ENCODE data around the gene FPR3. TPM values are rescaled to one million over a fixed set of nuclear protein-coding genes. Genes with fewer than 3 reads are reported as not detected.

The FPR3 gene
- total and polyA plus RNA-seq, 9 of the 15 experiments (the other 6 are each of a cell fraction or from before 2014, with no cell fraction given): 0.08 to 0.51 (median 0.22) TPM; not detected in 1

DNA sequence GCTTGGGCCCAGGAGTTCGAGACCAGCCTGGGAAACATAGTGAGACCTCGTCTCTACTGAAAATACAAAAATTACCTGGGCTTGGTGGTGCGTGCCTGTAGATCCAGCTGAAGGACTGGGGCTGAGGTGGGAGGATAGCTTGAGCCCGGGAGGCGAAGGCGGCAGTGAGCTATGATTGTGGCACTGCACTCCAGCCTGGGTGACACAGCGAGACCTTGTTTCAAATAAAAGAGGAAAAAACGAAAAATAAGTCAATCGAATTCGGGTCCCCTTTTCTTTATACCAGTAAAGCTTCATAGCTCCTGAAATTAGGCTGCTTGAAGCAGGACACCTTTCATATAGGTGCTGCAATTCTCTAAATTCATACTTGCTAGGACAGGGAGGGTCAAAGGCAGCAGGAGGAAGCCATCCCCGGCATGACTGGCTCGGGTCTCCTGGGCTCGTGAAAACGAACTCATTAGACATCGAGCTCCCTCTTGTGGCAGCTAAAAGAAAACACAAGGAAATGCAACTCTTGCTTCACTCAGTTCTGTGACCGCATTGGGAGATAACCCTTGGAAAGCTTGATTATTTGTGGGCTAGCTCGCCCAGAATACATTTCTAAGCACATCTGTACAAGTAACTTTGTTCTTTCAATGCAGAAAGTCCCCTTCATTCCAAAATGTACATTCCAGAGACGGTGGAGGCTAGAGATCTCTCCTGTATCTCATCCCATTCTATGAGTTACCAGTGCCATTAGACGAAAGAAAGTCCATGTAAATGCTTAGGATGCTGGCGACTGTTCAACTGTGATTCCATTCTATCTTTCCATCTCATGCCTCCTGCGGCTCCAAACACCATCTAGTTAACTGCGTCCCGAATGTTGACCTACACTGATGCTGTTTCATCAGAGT, 17.1 kb upstream of the FPR3 start (continued):
- TF ChIP-seq, protein P1, sequence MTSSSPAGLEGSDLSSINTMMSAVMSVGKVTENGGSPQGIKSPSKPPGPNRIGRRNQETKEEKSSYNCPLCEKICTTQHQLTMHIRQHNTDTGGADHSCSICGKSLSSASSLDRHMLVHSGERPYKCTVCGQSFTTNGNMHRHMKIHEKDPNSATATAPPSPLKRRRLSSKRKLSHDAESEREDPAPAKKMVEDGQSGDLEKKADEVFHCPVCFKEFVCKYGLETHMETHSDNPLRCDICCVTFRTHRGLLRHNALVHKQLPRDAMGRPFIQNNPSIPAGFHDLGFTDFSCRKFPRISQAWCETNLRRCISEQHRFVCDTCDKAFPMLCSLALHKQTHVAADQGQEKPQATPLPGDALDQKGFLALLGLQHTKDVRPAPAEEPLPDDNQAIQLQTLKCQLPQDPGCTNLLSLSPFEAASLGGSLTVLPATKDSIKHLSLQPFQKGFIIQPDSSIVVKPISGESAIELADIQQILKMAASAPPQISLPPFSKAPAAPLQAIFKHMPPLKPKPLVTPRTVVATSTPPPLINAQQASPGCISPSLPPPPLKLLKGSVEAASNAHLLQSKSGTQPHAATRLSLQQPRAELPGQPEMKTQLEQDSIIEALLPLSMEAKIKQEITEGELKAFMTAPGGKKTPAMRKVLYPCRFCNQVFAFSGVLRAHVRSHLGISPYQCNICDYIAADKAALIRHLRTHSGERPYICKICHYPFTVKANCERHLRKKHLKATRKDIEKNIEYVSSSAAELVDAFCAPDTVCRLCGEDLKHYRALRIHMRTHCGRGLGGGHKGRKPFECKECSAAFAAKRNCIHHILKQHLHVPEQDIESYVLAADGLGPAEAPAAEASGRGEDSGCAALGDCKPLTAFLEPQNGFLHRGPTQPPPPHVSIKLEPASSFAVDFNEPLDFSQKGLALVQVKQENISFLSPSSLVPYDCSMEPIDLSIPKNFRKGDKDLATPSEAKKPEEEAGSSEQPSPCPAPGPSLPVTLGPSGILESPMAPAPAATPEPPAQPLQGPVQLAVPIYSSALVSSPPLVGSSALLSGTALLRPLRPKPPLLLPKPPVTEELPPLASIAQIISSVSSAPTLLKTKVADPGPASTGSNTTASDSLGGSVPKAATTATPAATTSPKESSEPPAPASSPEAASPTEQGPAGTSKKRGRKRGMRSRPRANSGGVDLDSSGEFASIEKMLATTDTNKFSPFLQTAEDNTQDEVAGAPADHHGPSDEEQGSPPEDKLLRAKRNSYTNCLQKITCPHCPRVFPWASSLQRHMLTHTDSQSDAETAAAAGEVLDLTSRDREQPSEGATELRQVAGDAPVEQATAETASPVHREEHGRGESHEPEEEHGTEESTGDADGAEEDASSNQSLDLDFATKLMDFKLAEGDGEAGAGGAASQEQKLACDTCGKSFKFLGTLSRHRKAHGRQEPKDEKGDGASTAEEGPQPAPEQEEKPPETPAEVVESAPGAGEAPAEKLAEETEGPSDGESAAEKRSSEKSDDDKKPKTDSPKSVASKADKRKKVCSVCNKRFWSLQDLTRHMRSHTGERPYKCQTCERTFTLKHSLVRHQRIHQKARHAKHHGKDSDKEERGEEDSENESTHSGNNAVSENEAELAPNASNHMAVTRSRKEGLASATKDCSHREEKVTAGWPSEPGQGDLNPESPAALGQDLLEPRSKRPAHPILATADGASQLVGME (CRISPR knock-in tag; IDR thresholded peaks at IDR 0.05): 0 out of 2 replicates have a peak, but pooled peaks have one; percentile 75
- TF ChIP-seq BDP1 (IDR thresholded peaks at IDR 0.05; ENCODE audit: insufficient read depth, insufficient read length) (no peak), DMBX1 (CRISPR knock-in tag; IDR thresholded peaks at IDR 0.05; ENCODE audit: borderline replicate concordance) (peak; percentile 56; the same call in 1 of the 2 replicates), TEAD4 (IDR thresholded peaks at IDR 0.05; ENCODE audit: low read length) (peak; percentile 58; the same call in 1 of the 2 replicates), TEAD4 (CRISPR knock-in tag; IDR thresholded peaks at IDR 0.05; ENCODE audit: borderline replicate concordance) (no peak), NUFIP1 (IDR thresholded peaks at IDR 0.05; ENCODE audit: partially characterized antibody) (no peak), SRSF1 (IDR thresholded peaks at IDR 0.05; ENCODE audit: low read depth, low read length) (no peak), YY1 (IDR thresholded peaks at IDR 0.05; ENCODE audit: borderline replicate concordance in 1 of 3, control insufficient read depth in 1 of 3, extremely low read depth in 1 of 3, insufficient read depth in 3 of 3, insufficient read length in 1 of 3, insufficient replicate concordance in 2 of 3, low read depth in 1 of 3, low read length in 2 of 3) (peak in 2 of 3 experiments; percentile 21 to 45), PRMT5 (CRISPR knock-in tag; IDR thresholded peaks at IDR 0.05) (no peak), CEBPG (CRISPR knock-in tag; IDR thresholded peaks at IDR 0.05) (peak; percentile 93), CEBPG (tag; conservative IDR thresholded peaks at IDR 0.05 in 1 of 2, IDR thresholded peaks at IDR 0.05 in 1 of 2) (peak; percentile 89 to 95), ZNF785 (CRISPR knock-in tag; IDR thresholded peaks at IDR 0.05) (no peak), JUN (IDR thresholded peaks at IDR 0.05; ENCODE audit: borderline replicate concordance, low read depth, low read length) (peak; percentile 49; the same call in 1 of the 2 replicates), JUN (CRISPR knock-in tag; IDR thresholded peaks at IDR 0.05; ENCODE audit: borderline replicate concordance) (no peak), HIVEP1 (CRISPR knock-in tag; IDR thresholded peaks at IDR 0.05) (no peak)
- TF ChIP-seq, protein P2, sequence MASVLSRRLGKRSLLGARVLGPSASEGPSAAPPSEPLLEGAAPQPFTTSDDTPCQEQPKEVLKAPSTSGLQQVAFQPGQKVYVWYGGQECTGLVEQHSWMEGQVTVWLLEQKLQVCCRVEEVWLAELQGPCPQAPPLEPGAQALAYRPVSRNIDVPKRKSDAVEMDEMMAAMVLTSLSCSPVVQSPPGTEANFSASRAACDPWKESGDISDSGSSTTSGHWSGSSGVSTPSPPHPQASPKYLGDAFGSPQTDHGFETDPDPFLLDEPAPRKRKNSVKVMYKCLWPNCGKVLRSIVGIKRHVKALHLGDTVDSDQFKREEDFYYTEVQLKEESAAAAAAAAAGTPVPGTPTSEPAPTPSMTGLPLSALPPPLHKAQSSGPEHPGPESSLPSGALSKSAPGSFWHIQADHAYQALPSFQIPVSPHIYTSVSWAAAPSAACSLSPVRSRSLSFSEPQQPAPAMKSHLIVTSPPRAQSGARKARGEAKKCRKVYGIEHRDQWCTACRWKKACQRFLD (CRISPR knock-in tag; IDR thresholded peaks at IDR 0.05): peak; percentile 59
- TF ChIP-seq, protein P3, sequence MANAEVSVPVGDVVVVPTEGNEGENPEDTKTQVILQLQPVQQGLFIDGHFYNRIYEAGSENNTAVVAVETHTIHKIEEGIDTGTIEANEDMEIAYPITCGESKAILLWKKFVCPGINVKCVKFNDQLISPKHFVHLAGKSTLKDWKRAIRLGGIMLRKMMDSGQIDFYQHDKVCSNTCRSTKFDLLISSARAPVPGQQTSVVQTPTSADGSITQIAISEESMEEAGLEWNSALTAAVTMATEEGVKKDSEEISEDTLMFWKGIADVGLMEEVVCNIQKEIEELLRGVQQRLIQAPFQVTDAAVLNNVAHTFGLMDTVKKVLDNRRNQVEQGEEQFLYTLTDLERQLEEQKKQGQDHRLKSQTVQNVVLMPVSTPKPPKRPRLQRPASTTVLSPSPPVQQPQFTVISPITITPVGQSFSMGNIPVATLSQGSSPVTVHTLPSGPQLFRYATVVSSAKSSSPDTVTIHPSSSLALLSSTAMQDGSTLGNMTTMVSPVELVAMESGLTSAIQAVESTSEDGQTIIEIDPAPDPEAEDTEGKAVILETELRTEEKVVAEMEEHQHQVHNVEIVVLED (CRISPR knock-in tag; IDR thresholded peaks at IDR 0.05): no peak
